ENCODE data around the gene SLC22A1.
"Not testable (repeated sequence)": the region's sequence is repeated elsewhere in the genome, so short reads cannot be mapped to it uniquely, and the experiment has no call there.

SLC22A1 gene

DNA sequence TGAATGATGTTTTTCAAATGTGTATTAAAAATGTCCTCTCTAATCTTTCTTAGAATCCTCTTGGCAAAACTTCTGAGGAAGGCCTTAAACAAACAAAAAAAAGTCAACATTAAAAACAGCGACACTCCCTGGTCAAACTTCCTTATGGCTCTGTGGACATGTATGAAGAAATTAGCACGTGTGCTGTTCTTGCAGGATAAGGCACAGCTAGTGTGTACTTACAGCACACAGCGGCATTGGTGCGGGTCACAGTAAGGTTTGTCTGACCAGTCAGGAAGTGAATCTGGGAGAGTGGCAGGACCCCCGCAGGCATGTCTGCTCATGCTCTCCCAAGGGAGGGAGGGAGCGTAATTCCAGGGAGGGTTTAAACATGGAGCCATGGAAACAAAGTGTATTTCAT is 38.8 kb downstream of the SLC22A1 start:
- no peak overlapping the region for H3K4me3 ChIP-seq (ENCODE audit: low read depth, low read length)
- no peak for TF ChIP-seq CTCF (IDR thresholded peaks at IDR 0.05; ENCODE audit: borderline replicate concordance, insufficient read depth, low read depth, low read length)

DNA sequence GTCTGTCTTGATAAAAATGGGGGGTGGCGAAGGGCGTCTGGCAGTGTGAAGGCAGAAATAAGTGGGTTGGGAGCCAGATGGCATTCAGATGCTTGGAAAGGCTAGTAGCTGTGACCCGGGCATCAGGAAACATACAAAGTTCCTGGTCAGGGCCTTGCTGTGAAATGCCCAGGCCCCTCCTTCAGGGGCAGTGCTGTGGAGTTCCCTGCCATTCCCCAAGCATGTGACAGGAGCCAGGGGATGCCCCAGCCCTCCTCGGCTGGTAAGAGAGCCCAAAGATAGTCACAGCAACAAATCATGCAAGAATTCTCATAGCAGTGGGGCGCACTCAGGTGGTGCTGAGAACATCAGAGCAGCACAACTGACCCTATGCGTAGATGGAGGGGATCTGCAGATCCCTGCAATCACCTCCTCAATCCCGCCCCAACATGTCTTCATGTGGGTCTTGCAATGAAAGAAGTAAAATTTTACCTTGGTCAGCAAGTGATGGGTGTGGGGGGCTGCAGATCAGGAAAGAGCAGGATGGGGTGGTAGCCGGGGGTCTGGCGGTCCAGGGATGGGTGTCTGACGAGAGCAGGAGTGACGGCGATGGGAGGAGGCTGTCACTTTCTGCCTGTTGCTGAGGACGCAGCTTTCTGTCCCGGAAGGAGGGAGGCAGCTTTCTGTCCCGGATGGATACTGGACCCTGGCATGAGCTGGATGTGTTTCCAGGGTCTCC is 39.5 kb downstream of the SLC22A1 start:
- no peak overlapping the region for H3K4me3 ChIP-seq (ENCODE audit: low read depth, low read length)
- TF ChIP-seq CTCF (IDR thresholded peaks at IDR 0.05; ENCODE audit: borderline replicate concordance, insufficient read depth, low read depth, low read length) = no peak

- H3K4me3 ChIP-seq (ENCODE audit: low read depth, low read length) = no peak overlapping the region
- no peak for TF ChIP-seq CTCF (IDR thresholded peaks at IDR 0.05; ENCODE audit: borderline replicate concordance, insufficient read depth, low read depth, low read length)
Measured at GRCh38 chr6:160161647-160161986, 40.0 kb downstream of the SLC22A1 start.

DNA sequence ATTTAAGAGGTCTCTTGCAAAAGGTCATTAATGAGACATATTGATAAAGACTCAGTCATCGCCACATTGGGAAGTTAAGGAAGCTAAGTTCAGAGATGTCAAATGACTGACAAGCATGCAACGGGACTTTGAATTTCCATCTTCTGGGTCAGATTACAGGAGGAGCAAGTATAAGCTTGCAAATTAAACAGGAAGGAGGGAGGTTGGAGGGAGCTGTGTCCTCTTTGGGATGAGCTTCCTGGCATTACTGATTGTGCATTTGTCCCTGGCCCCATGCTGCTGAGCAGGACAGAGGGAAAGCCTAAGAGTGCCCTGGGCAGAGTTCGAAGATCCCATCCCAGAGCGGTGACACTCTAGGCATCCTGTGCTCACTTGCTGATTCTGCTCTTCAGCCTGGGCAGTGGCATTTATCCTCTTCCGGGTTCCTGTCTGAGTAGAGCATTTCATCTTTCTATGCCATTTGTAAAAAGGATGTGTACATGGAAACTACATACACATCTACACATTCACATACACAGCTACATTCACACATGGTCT is 40.5 kb downstream of the SLC22A1 start:
- no peak for TF ChIP-seq CTCF (IDR thresholded peaks at IDR 0.05; ENCODE audit: borderline replicate concordance, insufficient read depth, low read depth, low read length)
- no peak overlapping the region for H3K4me3 ChIP-seq (ENCODE audit: low read depth, low read length)

DNA sequence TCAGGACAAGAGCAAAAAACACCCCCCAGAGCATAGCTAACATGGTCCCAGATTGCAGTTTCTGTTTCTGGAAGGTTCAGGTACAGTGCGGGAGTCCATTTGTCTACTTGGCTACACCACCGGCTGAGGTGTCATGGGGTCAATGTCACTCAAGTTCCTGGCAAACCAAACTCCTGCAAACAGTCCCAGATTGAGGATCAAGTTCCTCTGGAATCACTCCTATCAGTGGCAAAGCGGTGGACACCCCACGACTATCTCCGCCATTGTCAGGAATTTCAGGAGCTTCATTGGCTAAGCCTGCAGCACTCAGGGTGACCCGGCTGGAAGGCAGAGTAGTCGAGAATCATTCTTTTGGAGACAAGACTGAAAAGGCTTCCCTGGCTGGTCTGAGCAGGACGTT is 41.8 kb downstream of the SLC22A1 start:
- H3K4me3 ChIP-seq (ENCODE audit: low read depth, low read length) = no peak overlapping the region
- TF ChIP-seq CTCF (IDR thresholded peaks at IDR 0.05; ENCODE audit: borderline replicate concordance, insufficient read depth, low read depth, low read length) = no peak

DNA sequence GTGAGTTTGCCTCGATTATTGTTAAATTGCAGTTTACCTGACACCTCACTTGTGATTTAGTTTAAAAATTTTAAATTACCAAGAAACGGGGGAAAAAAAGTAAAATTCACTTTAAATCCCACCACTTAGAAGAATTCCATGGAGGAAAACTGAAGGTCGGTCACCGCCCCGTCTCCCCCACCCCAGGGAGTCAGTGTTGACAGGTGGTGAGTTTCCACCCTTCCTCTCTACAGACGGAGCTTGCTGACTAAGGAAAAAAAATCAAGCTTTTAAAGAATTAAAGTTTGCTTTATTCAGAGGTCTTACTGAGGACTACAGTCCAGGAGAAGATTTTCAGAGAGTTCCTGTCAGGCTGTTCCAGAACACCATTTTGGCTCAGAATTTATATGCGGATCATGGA is 42.3 kb downstream of the SLC22A1 start:
- no peak for TF ChIP-seq CTCF (IDR thresholded peaks at IDR 0.05; ENCODE audit: borderline replicate concordance, insufficient read depth, low read depth, low read length)
- no peak overlapping the region for H3K4me3 ChIP-seq (ENCODE audit: low read depth, low read length)

- H3K4me3 ChIP-seq (ENCODE audit: low read depth, low read length) = not testable (repeated sequence)
Measured at GRCh38 chr6:160165928-160166327, 44.3 kb downstream of the SLC22A1 start.

All from GM12875 (cell line).